ENCODE measurements around the gene GINS2. TPM values are rescaled to one million over a fixed set of nuclear protein-coding genes. Genes with fewer than 3 reads are reported as not detected.
A peak's percentile ranks its signal among the peaks of the same experiment; 100 is the strongest.

The GINS2 gene
- total RNA-seq, 1 donor from 2014 or later: 0.88 TPM

DNA sequence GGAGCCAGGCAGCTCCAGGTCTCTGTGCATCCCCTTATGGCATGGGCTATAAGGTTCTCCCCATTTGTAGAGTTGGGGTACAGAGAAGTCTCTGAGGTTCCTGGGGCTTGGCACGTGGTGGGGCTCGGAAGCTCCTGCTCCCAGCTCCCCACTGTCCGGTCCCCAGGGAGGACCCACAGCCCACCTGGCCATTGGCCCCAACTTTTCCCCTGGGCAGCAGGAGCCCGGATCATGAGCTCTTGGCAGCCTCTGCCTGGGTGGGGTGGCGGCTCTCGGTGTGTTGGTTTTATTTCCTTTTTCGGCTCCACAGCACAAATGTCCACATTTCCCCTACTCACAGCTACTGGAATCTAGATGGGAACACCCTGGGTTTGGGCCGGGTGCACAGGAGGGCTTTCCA, 45.1 kb downstream of the GINS2 start:
- ATAC-seq (no peak), DNase-seq (ENCODE audit: low spot score) (no peak)

DNA sequence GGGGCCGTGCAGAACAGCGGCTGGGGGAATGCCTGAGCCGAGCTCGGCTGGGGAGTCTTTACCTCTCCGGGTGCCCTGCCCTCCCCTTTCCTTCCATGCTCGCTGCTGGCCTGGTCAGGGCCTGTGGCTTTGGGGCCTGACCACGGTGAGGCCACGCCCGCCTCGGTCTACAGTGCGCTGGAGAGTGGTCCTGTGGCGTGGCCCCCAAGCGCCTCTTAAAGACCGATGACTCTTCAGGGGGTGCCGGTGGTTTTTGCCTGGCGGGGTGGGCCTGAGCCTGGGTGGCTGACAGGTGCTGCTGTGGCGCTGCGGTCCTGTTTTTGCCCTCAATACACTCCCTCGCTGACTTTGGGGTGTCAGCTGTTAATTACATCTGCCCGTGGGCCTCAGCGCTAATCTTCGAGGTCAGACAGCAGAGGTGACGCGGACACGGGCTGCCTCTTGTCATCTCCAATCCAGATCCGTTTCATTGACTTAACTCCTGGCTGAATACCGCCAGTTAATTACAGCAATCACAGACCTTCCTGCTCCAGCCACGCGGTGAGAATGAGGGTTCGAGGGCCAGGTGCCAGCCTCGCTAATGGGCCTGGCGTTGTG, 45.9 kb downstream of the GINS2 start:
- DNase-seq (ENCODE audit: low spot score): no peak
- ATAC-seq: no peak

DNA sequence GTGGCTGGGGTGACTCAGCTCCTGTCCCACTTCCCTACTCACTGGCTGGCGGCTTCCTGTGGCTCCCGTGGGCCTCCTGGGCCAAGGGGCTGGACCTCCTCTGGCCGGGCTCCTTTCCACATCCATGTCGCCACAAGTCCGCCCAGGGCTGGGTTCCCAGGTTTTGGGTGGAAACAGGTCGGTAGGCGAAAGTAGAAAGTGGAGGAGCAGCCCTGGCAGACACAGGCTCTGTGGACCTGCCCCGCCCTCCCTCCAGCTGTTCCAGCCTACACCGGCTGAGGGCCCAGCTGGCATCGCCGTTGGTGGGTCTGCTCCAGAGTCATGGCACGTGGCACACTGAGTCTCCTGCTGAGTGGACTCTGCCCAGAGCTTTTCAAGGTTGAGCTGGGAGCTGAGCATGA, 47.0 kb downstream of the GINS2 start:
- ATAC-seq (peak; percentile 70), DNase-seq (ENCODE audit: low spot score) (peak; percentile 96)

DNA sequence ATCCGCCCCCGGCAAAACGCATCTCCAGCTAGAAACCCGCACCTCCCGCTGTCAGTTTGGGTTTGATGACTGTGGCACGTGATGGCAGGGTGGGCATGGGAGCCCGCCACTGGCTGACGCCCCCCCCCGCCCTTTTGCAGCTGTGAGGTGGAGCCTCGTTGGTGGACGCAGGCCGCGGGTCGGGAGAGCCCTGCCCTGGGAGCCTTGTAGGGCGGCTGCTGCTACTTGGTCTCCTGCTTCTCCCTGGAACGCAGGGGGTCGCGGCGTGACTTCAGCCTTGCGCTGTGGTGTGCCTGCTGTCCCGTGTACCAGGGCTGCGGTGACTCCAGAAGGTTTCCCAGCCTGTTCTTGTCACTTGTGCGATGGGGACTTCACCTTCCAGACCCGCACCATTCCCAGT, 47.4 kb downstream of the GINS2 start:
- ATAC-seq: no peak
- no peak for DNase-seq (ENCODE audit: low spot score)

DNA sequence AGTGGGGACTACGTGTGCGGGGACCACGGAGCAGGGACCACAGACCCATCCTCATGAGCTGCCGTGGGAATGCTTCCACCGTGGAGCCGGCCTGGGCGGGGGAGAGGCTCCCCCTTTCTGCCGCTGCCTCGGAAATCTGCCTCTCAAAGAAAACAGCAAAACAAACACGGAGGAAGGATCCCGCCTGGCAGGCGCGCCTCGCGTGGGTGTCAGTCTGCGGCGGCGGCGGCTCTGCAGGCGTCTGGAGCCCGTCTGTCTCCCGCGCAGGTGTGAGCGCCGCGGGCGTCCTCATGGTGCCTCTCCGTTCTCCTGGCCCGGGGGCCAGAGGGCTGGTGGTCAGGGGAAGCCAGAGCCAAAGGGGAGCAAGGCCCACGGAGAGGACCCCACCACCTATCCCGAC, 48.2 kb downstream of the GINS2 start:
- DNase-seq (ENCODE audit: low spot score): no peak
- no peak for ATAC-seq

DNA sequence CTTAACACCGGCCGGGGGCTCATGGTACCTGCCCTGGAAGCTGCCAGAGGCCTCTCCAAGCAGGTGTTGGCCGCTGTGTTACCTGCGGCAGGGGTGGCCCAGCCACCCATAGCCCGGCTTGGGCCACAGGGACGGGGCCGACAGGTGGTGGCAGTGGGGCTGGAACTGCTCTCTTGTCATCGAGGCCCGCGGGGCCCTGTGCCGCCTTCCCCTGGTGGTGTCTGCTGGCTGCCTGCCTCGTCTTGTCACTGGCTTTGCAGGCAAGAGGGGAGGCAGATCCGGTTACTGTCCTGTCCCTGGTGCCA, 48.5 kb downstream of the GINS2 start:
- no peak for ATAC-seq
- no peak for DNase-seq (ENCODE audit: low spot score)

DNA sequence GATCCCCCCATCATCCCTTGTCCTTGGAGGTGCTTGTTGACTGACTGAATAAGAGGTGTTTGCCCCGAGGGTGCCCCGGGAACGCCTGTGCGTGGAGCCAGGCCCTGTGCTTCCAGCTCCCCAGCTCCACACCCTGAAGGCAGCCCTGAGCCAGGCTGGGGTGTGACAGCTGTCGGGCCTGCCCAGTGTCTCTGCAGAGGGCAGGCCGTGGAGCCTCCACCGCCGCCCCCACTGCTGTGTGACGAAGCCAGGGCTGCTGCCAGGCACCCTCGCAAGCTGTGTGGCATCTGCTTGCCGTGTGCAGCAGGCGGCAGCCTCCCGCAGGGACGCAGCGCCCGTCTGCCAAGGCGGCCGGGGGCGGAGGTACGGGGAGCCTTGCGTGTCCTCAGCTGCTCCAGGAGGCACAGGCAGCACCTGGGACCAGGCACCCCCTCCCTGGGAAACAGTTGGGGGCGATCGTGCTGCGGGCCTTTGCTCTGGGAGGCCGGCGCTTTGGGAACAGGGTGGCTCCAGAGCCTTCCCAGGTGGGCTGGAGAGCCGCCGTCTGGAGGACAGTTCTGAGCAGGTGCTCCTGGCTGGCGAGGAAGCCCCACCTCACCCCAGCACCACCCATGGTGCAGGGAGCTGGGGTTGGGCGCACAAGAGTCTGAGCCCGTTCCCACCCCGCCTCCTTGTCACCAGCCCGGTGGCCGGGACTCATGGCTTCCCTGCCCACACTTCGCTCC, 49.1 kb downstream of the GINS2 start:
- peak; percentile 64 for ATAC-seq
- peak; percentile 83 for DNase-seq (ENCODE audit: low spot score)

DNA sequence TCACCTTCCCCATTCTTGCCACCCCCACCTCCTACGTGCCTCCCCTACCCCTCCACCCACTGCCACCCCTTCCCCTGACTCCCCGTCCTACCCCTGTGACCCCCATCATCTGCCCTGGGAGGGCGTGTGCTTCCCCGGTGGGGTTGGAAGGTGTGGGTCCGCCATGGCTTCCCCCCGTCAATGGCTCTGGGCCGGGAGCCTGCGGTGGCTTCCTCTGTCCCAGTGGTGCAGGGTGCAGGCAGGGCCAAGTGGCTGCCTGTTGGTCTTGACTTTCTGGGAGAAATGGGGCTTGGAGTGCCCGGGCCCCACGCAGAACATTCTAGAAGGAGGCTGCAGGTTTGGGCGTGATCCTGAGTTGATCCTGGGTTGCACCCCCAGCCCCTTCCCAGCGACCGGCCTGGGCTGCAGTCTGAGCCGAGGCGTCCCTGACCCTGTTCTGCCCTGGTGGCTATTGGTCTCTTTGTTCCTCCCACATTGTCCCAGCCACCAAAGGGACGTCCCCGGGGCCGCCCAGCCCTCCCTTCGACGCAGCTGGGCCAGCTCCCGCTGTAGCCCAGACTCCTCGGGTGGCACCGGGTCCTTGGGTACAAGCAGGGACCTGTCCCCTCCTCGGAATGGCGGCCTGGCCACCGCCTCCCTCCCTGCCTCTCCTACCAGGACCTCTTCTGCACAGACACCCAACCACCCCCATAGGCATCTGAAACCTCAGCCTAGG, 49.9 kb downstream of the GINS2 start:
- DNase-seq (ENCODE audit: low spot score) (peak; percentile 67), ATAC-seq (peak; percentile 47)

DNA sequence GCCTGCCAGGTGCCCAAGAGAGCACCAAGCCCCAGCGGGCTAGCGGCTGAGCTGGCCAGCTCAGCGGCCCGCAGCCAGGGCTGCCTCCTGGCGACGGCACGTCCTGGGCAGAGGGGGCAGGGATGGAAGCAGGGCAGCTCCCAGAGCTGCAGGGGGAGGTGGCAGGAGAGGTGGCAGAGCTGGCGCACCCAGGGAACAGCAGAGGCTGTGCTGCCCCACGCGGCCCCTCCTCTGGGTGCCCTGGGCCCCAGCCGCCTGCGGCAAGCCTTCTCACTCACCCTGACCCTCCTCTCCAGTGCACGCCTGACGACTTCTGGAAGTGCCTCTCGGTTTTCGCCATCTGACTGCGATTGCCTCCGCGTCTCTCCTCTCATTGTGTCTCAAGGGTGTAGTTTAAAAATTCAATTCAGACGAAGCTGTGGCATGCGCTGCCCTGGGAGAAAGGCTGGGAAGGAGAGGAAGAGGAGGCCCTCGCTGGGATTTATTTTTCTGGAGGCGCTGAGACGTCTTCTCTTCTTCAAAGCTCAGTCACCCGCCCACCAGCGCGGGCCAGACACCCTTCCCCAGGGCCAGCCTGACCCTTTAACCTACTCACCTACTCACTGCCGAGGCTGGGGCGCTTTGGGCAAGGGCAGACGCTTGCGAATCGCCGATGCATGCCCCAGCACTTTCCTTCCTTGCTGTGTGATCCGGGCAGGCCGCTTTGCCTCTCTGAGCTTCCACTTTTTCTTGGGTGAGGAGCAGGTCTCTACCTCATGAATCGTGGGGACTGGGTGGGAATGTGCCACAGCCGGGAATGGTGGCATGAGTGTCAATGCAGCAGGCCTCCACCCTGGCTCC, 50.7 kb downstream of the GINS2 start:
- ATAC-seq: peak; percentile 32
- DNase-seq (ENCODE audit: low spot score): no peak

DNA sequence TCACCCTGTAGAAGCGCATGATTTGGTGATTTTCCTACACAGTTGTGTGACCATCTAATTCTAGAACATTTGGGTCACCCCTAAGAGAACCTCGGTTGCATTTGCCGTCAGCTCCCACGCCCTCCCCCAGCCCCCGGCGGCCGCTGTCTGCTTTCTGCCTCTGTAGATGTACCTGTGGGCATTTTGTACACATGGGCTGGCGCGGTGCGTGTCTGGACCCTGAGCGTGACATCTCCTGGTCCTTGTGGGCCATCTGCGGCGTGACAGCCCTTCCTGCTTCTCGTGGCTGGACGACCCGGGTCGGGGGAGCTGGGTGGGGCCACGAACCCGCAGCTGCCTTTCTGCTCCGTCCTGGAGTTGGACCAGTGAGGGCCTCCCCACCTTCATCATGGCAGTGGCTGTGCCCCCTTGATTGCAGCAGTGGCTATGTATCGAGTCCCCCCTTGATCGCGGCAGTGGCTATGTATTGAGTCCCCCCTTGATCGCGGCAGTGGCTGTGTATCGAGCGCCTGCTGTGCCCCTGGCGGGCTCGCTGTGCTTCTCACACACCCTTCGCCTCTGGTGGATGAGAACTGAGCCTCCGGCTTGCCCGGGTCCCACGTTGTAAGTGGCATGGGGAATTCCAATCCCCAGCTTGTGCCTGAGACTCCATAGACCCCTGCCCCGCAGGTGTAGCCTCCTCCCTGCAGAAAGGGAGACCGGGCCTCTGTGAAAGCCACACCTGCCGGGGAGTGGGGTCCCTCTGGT, 51.5 kb downstream of the GINS2 start:
- ATAC-seq (no peak), DNase-seq (ENCODE audit: low spot score) (no peak)

DNA sequence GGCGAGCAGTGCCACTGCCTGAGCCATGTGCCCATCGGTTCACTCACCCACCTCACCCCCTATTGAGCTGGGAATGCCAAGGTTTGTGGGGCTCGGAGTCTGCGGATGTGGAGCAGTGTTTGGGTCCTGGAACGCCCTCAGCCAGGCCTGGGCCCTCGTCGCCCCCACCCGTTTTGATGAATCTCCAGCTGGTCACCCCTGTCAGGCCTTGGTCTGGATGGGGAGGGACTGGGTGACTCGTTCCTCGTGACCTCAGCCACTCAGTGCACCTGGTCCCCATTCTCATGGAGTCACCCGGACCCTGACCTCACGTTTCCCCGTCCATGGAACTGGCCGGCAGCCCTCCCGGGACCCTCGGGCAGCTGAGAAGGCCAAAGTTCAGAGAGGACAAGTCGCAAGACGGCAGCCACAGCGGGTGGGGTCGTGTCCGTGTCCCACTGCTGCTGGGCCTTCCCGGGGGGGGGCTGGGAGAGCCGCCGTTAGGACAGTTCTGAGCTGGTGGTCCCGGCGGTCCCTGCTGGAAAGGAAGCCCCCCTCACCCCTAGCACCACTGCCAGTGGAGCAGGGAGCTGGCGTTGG, 52.4 kb downstream of the GINS2 start:
- ATAC-seq: no peak

DNA sequence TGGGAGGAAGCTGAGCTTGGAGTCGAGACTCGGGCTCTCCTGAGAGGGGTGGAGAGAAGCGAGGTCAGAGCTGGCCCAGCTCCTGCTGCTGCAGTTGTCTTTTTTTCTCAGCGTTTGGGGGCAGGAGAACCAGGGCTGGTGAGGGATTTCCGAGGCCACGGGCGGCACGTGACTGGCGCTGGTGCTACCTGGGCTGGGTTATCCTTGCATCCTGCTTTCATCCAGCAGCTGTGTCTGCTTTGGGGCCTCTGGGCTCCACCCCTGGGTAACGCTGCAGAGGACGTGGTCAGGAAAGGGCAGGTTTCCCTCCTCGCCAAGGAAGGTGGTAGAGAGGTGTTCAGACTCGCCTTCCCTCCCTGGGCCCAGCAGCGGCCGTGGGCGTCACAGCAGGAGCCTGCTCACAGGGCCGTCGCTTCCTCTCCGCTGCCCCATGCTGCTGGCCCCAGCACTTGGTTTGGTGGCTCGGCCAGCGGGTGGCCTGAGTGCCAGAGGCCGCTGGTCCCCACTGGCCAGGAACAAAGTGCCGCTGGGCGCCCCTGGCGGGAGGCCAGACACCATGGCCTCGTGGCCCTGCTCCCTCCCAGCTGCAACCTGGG, 53.1 kb downstream of the GINS2 start:
- DNase-seq (ENCODE audit: low spot score) (no peak), ATAC-seq (peak; percentile 41)

More for the DNA sequence above, 52.4 kb downstream of the GINS2 start:
- no peak for DNase-seq (ENCODE audit: low spot score)

DNA sequence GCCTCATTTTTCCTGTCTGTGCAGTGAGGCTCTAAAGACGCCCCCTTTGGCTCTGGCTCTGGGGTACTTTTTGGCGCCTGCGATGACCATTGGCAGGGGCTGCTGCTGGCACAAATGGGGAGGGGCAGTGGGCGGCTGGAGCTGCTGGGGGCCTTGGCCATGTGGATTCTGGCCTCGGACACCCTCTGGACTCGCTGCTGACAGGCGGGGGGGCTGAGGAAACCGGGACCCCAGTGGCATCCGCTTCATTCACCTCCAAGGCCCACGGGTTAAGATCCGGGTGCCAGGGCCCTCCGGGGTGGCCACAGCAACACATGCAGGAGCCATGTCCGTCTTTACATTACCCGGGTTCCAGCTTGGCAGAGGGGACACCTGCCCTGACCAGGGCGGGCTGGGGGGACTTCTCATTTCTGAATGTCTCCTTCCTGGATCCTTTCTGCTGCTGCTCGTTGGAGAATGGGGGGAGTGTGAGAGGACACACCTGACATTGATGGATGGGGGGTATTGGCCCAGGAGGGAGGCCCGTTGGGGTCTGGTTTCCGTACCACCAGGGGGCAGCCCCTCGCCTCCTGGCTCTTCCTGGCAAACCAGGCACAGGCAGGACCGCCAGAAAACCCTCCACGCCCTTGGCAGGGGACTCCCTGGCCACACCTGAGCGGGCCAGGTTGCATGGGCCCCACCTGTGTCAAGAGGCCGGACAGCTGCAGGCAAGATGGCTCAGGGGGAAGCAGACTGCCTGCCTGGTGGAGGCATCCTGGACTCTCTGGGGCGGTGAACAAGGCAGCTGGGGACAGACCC, 53.8 kb downstream of the GINS2 start:
- no peak for ATAC-seq
- no peak for DNase-seq (ENCODE audit: low spot score)

DNA sequence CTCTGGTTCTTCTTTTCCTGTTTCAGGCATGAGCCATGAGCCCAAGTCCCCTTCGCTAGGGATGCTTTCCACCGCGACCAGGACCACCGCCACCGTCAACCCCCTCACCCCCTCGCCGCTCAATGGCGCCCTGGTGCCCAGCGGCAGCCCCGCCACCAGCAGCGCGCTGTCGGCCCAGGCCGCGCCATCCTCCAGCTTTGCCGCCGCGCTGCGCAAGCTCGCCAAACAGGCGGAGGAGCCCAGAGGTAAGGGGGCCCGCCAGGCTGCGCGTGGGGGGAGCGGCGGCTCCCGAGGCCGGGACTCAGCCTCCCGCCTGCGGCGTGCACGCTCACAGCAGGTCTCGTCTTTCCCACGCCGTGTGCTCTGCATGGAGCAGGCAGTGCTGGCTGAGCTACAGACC, 54.9 kb downstream of the GINS2 start:
- DNase-seq (ENCODE audit: low spot score) (no peak), ATAC-seq (no peak)

DNA sequence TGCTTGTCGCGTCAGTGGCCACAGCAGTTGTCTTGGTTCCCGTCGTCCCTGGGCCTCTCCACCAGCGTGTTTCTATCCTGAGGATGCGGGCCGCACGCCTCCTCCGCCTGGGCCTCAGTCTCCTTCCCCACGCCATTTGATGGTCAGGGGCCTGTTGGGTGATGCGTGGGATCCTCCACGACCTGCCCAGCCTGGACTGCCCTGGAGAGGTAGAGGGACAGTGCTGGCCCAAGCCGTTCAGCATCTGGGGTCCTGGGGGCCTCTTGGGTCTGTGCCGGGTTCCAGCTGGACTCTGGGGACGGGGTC, 55.4 kb downstream of the GINS2 start:
- no peak for DNase-seq (ENCODE audit: low spot score)

DNA sequence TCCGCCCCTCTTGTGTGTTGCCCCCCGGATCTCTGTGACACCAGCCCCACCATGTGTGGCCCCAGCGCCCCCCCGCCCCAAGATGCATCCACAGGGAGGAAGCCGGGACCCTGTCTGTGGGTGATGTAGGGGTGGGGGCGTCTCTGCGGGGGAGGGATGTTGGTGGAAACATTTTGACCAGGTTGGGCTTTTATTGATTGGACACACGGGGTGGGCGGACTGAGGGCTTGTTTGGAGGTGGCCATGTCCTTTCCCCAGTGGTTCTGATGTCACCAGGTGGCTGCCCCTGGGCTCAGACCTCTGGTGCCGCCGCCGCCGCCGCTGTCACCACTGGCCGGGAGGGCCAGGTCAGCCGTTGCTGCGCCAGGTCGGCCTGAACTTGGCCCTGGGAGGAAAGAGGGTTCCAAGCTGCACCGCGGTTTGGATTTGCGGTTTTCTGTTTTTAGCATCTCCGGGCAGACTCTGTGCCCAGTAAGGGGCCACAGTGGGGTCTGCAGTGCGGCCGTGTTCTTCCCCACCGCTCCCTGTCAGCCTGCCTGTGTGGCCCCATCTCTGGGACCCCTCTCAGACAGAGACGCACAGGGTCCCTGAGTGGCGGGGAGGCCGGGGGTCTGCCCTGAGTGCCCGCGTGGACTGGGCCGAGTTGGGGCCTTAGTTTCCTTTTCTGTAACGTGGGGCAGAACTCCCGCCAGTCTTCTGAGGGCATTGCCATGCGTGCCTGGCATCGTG, 55.9 kb downstream of the GINS2 start:
- peak; percentile 13 for ATAC-seq
- no peak for DNase-seq (ENCODE audit: low spot score)

More for the DNA sequence above, 55.4 kb downstream of the GINS2 start:
- ATAC-seq: no peak

DNA sequence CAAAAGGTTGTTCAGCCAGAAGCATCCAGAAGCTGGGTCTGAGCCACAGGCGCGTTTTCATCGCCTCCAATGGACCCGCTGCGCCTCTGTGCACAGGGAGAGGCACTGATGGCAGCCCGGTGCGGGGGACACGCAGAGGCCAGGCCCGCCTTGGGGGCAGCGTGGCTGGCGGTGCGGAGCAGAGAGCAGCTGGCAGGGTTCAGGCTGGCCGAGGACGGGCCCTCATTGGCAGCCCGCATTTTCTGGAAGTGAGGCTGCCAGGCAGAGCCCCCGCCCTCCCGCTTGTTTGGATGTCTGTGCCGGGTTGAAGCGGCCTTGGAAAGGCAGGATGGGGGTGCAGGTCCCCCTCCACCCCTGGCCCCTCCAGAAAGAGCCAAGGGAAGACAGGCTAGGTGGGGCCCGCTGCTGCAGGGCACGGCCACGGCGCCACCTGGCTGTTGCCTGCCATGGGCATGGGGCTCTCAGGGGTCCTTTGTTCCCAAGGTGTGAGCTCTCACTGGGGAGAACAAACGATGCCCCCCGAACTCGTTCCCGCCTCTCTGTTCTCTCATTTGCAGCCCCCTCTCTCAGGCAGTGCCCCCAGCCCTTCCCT, 56.9 kb downstream of the GINS2 start:
- DNase-seq (ENCODE audit: low spot score): no peak

DNA sequence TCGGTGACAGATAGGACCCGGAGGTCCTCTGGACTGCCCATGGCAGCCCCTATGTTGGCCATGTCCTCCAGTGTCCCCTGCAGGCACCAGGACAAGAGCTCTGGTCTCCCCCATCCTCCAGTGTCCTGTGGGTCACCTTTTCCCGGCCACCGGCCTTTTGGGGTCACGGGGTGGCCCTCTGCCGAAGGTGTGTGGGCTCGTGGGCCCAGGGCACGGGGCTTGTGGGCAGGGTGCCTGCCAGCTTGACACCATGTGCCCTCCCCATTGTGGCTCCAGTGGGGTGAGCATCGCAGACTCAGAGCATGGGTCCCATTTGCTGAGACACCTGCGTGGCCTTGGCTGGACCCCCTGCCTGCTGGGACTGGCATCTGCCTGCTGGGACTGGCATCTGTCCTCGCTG, 57.5 kb downstream of the GINS2 start:
- ATAC-seq (no peak), DNase-seq (ENCODE audit: low spot score) (no peak)

More for the DNA sequence above, 56.9 kb downstream of the GINS2 start:
- peak; percentile 8 for ATAC-seq

Measured in left lobe of liver (tissue), 2 donors.